ENCODE data around the gene ZFP90.

Gene ZFP90

DNA sequence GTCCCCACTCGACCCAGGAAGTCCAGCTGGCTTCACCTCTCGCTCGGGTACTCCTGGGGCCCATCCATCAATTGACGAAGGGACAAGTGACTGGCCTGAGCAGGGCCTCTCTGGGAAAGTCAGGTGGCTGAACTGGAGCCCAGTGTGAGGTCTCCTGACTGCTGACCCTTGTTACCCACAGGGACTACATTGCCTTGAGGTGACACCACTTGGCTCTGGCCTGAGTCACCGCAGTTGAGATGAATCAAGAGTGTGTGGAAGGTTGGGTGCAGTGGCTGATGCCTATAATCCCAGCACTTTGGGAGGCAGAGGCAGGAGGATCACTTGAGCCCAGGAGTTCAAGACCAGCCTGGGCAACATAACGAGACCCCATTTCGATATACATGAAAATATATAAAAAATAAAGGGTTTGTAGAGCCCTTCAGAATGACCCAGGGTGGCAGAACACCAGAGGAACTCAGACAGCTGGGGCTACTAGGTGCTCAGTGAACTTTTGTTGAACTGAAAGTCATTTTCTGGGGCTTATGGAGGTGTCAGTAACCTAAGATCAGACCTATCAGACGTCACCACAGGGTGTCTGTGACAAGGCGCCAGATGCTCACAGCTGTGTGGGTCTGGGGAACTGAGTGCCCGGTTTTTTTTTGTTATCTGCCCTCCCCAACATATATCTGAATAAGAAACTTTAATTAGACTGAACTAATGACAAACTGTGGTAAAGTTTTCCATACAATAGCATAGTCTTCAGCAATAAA, 14.8 kb upstream of the ZFP90 start:
- no peak overlapping the region for H3K27ac Mint-ChIP-seq
- H3K9me3 Mint-ChIP-seq, result no peaks in the 10 kb centered on the region
- no peaks in the 10 kb centered on the region for H3K36me3 Mint-ChIP-seq (ENCODE audit: low read depth)
- peaks cover 6% of the 10 kb centered on the region for H3K4me1 Mint-ChIP-seq
- peaks cover 11% of the 10 kb centered on the region for H3K27me3 Mint-ChIP-seq (ENCODE audit: low read depth)
- H3K4me3 Mint-ChIP-seq, result no peak overlapping the region
- TF ChIP-seq, protein P1, sequence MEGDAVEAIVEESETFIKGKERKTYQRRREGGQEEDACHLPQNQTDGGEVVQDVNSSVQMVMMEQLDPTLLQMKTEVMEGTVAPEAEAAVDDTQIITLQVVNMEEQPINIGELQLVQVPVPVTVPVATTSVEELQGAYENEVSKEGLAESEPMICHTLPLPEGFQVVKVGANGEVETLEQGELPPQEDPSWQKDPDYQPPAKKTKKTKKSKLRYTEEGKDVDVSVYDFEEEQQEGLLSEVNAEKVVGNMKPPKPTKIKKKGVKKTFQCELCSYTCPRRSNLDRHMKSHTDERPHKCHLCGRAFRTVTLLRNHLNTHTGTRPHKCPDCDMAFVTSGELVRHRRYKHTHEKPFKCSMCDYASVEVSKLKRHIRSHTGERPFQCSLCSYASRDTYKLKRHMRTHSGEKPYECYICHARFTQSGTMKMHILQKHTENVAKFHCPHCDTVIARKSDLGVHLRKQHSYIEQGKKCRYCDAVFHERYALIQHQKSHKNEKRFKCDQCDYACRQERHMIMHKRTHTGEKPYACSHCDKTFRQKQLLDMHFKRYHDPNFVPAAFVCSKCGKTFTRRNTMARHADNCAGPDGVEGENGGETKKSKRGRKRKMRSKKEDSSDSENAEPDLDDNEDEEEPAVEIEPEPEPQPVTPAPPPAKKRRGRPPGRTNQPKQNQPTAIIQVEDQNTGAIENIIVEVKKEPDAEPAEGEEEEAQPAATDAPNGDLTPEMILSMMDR (IDR thresholded peaks at IDR 0.05; ENCODE audit: unreplicated experiment in 3 of 3), result no peak

DNA sequence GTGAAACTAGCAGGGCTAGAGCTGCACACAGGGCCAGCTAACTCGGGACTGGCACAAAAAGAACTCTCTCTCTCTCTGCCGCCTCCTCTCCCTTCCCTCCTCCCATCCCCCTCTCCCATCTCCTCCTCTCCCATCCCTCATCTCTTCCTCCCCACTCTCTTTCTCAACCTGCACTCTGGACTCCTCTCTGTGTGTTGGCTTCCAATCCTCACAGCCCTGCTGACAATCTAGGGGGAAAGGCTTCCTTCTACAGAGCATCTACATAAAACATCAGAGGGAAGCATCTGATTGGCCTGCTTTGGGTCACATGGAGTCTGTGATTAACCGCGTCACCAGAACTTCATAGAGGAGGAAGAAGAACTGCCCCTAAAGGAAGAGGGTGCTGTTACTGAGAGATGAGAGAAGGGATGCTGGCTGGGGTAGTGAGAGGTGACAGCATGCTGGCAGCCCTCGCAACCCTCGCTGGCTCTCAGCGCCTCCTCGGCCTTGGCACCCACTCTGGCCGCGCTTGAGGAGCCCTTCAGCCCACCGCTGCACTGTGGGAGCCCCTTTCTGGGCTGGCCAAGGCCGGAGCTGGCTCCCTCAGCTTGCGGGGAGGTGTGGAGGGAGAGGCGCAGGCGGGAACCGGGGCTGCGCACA, 12.8 kb upstream of the ZFP90 start:
- Mint-ChIP-seq H3K27me3 (ENCODE audit: low read depth) (peaks cover 11% of the 10 kb centered on the region), H3K4me1 (peaks cover 11% of the 10 kb centered on the region), H3K9me3 (no peaks in the 10 kb centered on the region), H3K36me3 (ENCODE audit: low read depth) (no peaks in the 10 kb centered on the region), H3K27ac (no peak overlapping the region), H3K4me3 (no peak overlapping the region)
- TF ChIP-seq, protein P1 (IDR thresholded peaks at IDR 0.05; ENCODE audit: unreplicated experiment in 3 of 3), result no peak

DNA sequence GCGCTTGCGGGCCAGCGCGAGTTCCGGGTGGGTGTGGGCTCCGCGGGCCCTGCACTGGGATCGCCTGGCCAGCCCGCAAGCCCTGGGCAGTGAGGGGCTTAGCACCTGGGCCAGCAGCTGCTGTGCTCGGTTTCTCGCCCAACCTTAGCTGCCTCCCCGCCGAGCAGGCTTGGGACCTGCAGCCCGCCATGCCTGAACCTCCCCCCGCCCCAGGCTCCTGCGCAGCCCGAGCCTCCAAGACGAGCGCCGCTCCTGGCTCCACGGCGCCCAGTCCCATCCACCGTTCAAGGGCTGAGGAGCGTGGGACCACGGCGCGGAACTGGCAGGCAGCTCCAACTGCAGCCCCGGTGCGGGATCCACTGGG, 12.3 kb upstream of the ZFP90 start:
- TF ChIP-seq, protein P1 (IDR thresholded peaks at IDR 0.05; ENCODE audit: unreplicated experiment in 3 of 3), result no peak
- Mint-ChIP-seq H3K27ac (no peak overlapping the region), H3K9me3 (no peaks in the 10 kb centered on the region), H3K4me3 (no peak overlapping the region), H3K4me1 (peaks cover 11% of the 10 kb centered on the region), H3K27me3 (ENCODE audit: low read depth) (peaks cover 7% of the 10 kb centered on the region), H3K36me3 (ENCODE audit: low read depth) (no peaks in the 10 kb centered on the region)

DNA sequence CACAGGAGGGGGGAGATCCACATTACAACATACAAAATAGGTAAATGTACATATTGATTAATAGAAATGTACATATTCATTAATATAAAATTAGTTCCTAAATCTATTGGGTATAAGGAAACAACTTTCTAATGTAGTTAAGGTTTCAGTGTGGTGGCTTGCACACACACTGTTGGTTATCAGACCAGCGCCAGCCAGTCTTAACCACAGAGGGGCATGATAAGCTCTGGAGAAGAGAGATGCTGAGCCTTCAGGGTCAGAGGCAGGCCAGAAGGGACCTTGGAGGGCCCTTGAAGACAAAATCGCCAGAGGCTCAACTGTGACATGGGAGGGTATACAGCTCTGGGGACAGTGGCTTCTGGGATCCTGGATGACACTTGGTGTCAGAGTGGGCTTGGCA, 10.9 kb upstream of the ZFP90 start:
- peaks cover 8% of the 10 kb centered on the region for H3K9me3 Mint-ChIP-seq
- H3K4me1 Mint-ChIP-seq, result peaks cover 11% of the 10 kb centered on the region
- peaks cover 11% of the 10 kb centered on the region for H3K36me3 Mint-ChIP-seq (ENCODE audit: low read depth)
- H3K4me3 Mint-ChIP-seq, result peak overlapping the region in 1 of 3 experiments; percentile 52
- H3K27me3 Mint-ChIP-seq (ENCODE audit: low read depth), result peaks cover 9% of the 10 kb centered on the region
- TF ChIP-seq, protein P1 (IDR thresholded peaks at IDR 0.05; ENCODE audit: unreplicated experiment in 3 of 3), result no peak
- no peak overlapping the region for H3K27ac Mint-ChIP-seq

DNA sequence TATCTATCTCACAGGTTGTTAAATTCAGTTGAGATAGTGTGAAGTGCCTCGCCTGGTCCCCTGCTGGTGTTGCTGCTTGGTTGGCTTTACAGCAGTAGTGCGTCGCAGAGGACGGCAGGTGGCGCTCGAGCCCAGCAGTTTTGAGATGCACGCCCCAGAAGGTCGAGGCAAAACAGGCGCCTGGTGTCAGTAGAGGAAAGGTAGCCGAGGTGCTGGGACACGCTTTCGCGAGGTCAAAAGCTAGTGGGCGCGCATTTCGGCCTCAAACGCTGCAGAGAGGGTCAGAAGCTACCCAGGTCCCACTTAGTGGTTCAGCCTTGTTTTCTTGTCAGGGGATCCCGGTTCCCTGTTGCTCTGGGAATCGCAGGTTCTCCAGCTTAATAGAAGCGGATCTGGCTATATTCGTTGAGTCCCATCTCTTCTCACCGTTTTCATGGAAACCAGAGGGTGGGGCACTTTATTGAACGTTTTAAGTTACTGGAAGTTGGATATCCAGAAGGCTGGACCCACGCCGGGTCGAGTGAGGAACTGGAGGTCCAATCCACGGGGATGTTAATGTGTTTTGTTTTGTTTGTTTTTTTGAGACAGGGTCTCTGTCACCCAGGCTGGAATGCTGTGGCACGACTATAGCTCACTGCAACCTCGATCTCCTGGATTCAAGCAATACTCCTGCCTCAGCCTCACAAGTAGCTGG, 10.3 kb upstream of the ZFP90 start:
- TF ChIP-seq, protein P1 (IDR thresholded peaks at IDR 0.05; ENCODE audit: unreplicated experiment in 3 of 3), result peak; percentile 91 to 97 (median 92)

More for the DNA sequence above, 10.3 kb upstream of the ZFP90 start:
- Mint-ChIP-seq H3K27me3 (ENCODE audit: low read depth) (peaks cover 13% of the 10 kb centered on the region), H3K27ac (peak overlapping the region in 2 of 3 experiments; percentile 17 to 45), H3K9me3 (peaks cover 14% of the 10 kb centered on the region), H3K4me1 (peaks cover 11% of the 10 kb centered on the region), H3K4me3 (peak overlapping the region; percentile 79 to 88 (median 85)), H3K36me3 (ENCODE audit: low read depth) (peaks cover 16% of the 10 kb centered on the region)

Measured in nephron (organoid).